Keratinocyte (primary cell): ENCODE measurements around the gene SWAP70. TPM values are rescaled to one million over a fixed set of nuclear protein-coding genes. Genes with fewer than 3 reads are reported as not detected.

Experiments used
- DNase-seq: peaks from one replicate; pipeline ENCODE4 v3.0.0-alpha.2; 2011; ENCODE audit warnings: low read depth, missing footprints, low spot score
- FAIRE-seq: peaks from 2 replicates; lab custom pipeline; 2011; peaks lifted over from hg19 to GRCh38; lab: Jason Lieb, UNC
- H2AFZ ChIP-seq: 2 replicates; pipeline ENCODE4 v1.6.0; 2012; ENCODE audit warnings: low read length, control low read depth, inconsistent platforms; ENCODE audit not compliant: control insufficient read depth
- H3K27ac ChIP-seq: 2 replicates; pipeline ENCODE4 v1.5.1; 2011; ENCODE audit warnings: low read length; ENCODE audit not compliant: control insufficient read depth, insufficient read depth
- H3K27me3 ChIP-seq: 3 replicates; pipeline ENCODE4 v1.6.0; 2011; ENCODE audit warnings: low read length; ENCODE audit not compliant: control insufficient read depth, insufficient read depth; ENCODE audit errors: extremely low read depth
- H3K36me3 ChIP-seq, 2 experiments: 2 replicates in 1 of 2; 3 replicates in 1 of 2; pipeline ENCODE4 v1.5.1; 2011; ENCODE audit warnings: low read length in 2 of 2, mild to moderate bottlenecking in 1 of 2; ENCODE audit not compliant: control insufficient read depth in 2 of 2, insufficient read depth in 2 of 2; ENCODE audit errors: extremely low read depth in 1 of 2
- H3K4me1 ChIP-seq: 3 replicates; pipeline ENCODE4 v1.5.1; 2011; ENCODE audit warnings: low read length; ENCODE audit not compliant: control insufficient read depth, insufficient read depth; ENCODE audit errors: extremely low read depth
- H3K4me2 ChIP-seq: 3 replicates; pipeline ENCODE4 v1.6.0; 2011; ENCODE audit warnings: low read depth, low read length; ENCODE audit not compliant: control insufficient read depth, insufficient read depth; ENCODE audit errors: extremely low read depth
- H3K4me3 ChIP-seq, 3 experiments: fragments of 200-600 bp in 1 of 3; sonication (generic) in 1 of 3; 2 replicates in 2 of 3; 3 replicates in 1 of 3; pipeline ENCODE4 v1.5.1; 2011 to 2016; ENCODE audit warnings: low read length in 3 of 3, mild to moderate bottlenecking in 3 of 3, control low read depth in 2 of 3, inconsistent platforms in 1 of 3, low read depth in 1 of 3, mixed read lengths in 1 of 3, mixed run types in 1 of 3, moderate library complexity in 1 of 3; ENCODE audit not compliant: control insufficient read depth in 2 of 3, insufficient read depth in 2 of 3; ENCODE audit errors: extremely low read depth in 1 of 3
- H3K79me2 ChIP-seq: 2 replicates; pipeline ENCODE4 v1.6.0; 2012; ENCODE audit warnings: low read length; ENCODE audit not compliant: control insufficient read depth, insufficient read depth
- H3K9ac ChIP-seq: 3 replicates; pipeline ENCODE4 v1.6.0; 2011; ENCODE audit warnings: low read length; ENCODE audit not compliant: control insufficient read depth, insufficient read depth; ENCODE audit errors: extremely low read depth
- H3K9me1 ChIP-seq: 3 replicates; pipeline ENCODE4 v1.6.0; 2011; ENCODE audit warnings: low read length; ENCODE audit not compliant: control insufficient read depth, insufficient read depth; ENCODE audit errors: extremely low read depth
- H3K9me3 ChIP-seq: 2 replicates; pipeline ENCODE4 v1.5.1; 2012; ENCODE audit warnings: low read depth, low read length; ENCODE audit not compliant: control insufficient read depth
- H4K20me1 ChIP-seq: 3 replicates; pipeline ENCODE4 v1.6.0; 2011; ENCODE audit warnings: low read length; ENCODE audit not compliant: control insufficient read depth, insufficient read depth; ENCODE audit errors: extremely low read depth
- CTCF ChIP-seq, 3 experiments: IDR thresholded peaks in 1 of 3; conservative IDR thresholded peaks in 1 of 3; optimal IDR thresholded peaks in 1 of 3; 2 replicates in 2 of 3; 3 replicates in 1 of 3; pipeline versions ENCODE3 to v1.5.1; 2011; ENCODE audit warnings: low read length in 3 of 3, mild to moderate bottlenecking in 3 of 3, moderate library complexity in 2 of 3, control low read depth in 1 of 3, inconsistent platforms in 1 of 3; ENCODE audit not compliant: insufficient read depth in 2 of 3; ENCODE audit errors: extremely low read depth in 1 of 3
- EZH2 ChIP-seq: IDR thresholded peaks from one replicate; pipeline ENCODE4 v1.6.1; 2012; ENCODE audit warnings: inconsistent platforms, mild to moderate bottlenecking, low read length, moderate library complexity
- dilution Hi-C: fragments of 300-500 bp; cut with MboI; formaldehyde crosslinking; loops from one replicate; pipeline ENCODE4 v1.7.0; 2020; ENCODE audit warnings: low sequenced_read_pairs; ENCODE audit not compliant: extremely low pct_ligation_motif_present
- polyA plus RNA-seq, 5 experiments: library from polyadenylated mRNA; depleted of rRNA in 3 of 5; stranded (reverse) in 3 of 5; stranded (forward) in 1 of 5; unstranded in 1 of 5; fragments of >200 nt; gene quantifications; 1 replicate in 1 of 5; 2 replicates in 3 of 5; 3 replicates in 1 of 5; pipeline versions ENCODE4 v1.2.1 to v1.2.3, GENCODE V29; 2011 to 2012; ENCODE audit warnings: missing spikeins in 2 of 5, low read depth in 1 of 5, low replicate concordance in 1 of 5

SWAP70 gene
- polyA plus RNA-seq, 1 donor (not counting 4 experiments of a cell fraction or from before 2014, with no cell fraction given), result 28.5 TPM

- peaks cover 9 to 16% of the 10 kb centered on the region in 2 experiments for H3K36me3 ChIP-seq
- no peak for FAIRE-seq
Measured at GRCh38 chr11:9732453-9732852, 68.6 kb downstream of the SWAP70 start.

GRCh38 chr11:9733212-9733611, 69.3 kb downstream of the SWAP70 start:
- Histone ChIP-seq H4K20me1 (no peaks in the 10 kb centered on the region), H3K36me3 (peaks cover 11 to 17% of the 10 kb centered on the region in 2 experiments), H3K9me1 (no peaks in the 10 kb centered on the region), H3K27ac (no peak overlapping the region), H3K79me2 (no peaks in the 10 kb centered on the region), H3K4me1 (peaks cover 16% of the 10 kb centered on the region), H3K27me3 (no peaks in the 10 kb centered on the region), H2AFZ (no peak overlapping the region), H3K4me3 (no peak overlapping the region), H3K9ac (no peak overlapping the region), H3K9me3 (no peaks in the 10 kb centered on the region), H3K4me2 (no peak overlapping the region)
- no peak for TF ChIP-seq EZH2
- no peak for TF ChIP-seq CTCF (optimal IDR thresholded peaks at IDR 0.05 in 1 of 3, IDR thresholded peaks at IDR 0.05 in 1 of 3, conservative IDR thresholded peaks at IDR 0.05 in 1 of 3; ENCODE audit: extremely low read depth in 1 of 3, insufficient read depth in 2 of 3, low read length in 3 of 3)
- DNase-seq (no peak), FAIRE-seq (no peak)
- dilution Hi-C loops, result no loop called here

More at GRCh38 chr11:9732453-9732852, 68.6 kb downstream of the SWAP70 start:
- Histone ChIP-seq H3K27ac (no peak overlapping the region), H3K9ac (no peak overlapping the region), H3K79me2 (no peaks in the 10 kb centered on the region), H2AFZ (no peak overlapping the region), H3K4me3 (no peak overlapping the region), H3K9me1 (no peaks in the 10 kb centered on the region), H3K4me2 (no peak overlapping the region), H4K20me1 (no peaks in the 10 kb centered on the region), H3K27me3 (no peaks in the 10 kb centered on the region), H3K9me3 (no peaks in the 10 kb centered on the region), H3K4me1 (peaks cover 14% of the 10 kb centered on the region)
- dilution Hi-C loops, result no loop called here
- no peak for TF ChIP-seq EZH2
- no peak for TF ChIP-seq CTCF (optimal IDR thresholded peaks at IDR 0.05 in 1 of 3, IDR thresholded peaks at IDR 0.05 in 1 of 3, conservative IDR thresholded peaks at IDR 0.05 in 1 of 3; ENCODE audit: extremely low read depth in 1 of 3, insufficient read depth in 2 of 3, low read length in 3 of 3)
- no peak for DNase-seq
